Measurements from ENCODE around the gene CTNND1.

Gene CTNND1

DNA sequence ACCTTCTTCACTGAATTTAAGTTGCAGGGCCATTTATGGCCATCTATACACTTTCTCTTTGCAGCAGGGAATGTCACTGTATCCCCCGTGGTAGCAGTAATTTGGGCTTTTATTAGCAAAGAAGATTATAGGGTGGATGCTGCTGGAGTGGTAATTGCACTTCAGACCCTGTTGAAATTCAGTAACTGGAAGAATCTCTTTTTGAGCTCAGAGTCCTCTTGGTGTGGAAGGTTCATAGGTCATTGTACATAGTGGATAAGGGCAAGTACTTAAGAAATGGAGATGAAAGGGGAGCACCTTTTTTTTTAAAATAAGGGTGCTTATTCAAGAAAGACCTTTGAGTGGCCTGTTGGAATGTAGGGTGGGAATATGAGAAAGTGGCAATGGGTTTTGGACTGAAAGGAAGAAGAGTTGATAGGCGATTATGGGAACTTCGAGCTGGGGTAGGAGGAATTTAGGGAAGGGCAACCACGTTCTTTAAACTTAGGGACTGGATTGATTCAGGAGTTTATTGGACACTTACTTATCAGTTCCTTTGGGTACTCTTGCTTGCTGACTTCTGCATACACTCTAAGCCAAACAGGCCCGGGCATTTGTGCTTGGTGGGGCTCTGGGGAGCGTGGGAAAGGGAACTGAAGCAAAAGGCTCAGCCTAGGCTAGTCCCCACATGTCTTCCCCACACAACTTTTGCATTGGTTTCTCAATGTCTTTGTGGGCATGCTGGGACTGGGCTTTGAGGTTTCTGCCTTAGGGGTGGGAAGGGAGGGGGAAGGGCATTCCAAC is 26.5 kb downstream of the CTNND1 start:
- no peak overlapping the region for H3K27ac Mint-ChIP-seq

DNA sequence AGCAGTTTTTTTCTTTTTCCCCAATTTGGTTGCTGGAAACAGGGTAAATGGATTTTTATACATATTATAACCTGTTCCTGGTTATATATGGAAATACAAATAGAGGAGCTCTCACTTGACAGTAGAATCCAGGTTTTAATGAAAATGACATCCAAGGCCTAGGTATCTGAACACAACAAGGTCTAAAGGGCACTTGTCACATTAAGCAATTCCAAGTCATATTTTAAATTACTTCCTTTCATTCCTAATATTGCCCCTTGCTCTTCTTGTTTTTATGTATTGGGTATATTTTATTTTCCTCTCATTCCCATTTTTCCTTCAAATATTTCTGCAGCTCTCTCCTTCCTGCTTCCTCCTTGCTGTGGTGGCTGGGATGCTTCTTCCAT is 27.1 kb downstream of the CTNND1 start:
- H3K4me3 Mint-ChIP-seq: no peak overlapping the region
- ATAC-seq (replicated peaks) (no peak), DNase-seq (no peak)
- H3K9me3 Mint-ChIP-seq: no peaks in the 10 kb centered on the region
- H3K36me3 Mint-ChIP-seq (ENCODE audit: insufficient read depth): peaks cover 10% of the 10 kb centered on the region
- no peak overlapping the region for H3K27ac Mint-ChIP-seq
- H3K27me3 Mint-ChIP-seq: no peaks in the 10 kb centered on the region
- H3K4me1 Mint-ChIP-seq (ENCODE audit: low read depth in 2 of 2): peaks cover 17 to 27% of the 10 kb centered on the region in 2 donors

More for the DNA sequence above, 26.5 kb downstream of the CTNND1 start:
- Mint-ChIP-seq H3K36me3 (ENCODE audit: insufficient read depth) (peaks cover 10% of the 10 kb centered on the region), H3K9me3 (no peaks in the 10 kb centered on the region), H3K4me1 (ENCODE audit: low read depth in 2 of 2) (peaks cover 14 to 21% of the 10 kb centered on the region in 2 donors), H3K27me3 (no peaks in the 10 kb centered on the region), H3K4me3 (no peak overlapping the region)
- ATAC-seq (replicated peaks) (no peak), DNase-seq (no peak)

DNA sequence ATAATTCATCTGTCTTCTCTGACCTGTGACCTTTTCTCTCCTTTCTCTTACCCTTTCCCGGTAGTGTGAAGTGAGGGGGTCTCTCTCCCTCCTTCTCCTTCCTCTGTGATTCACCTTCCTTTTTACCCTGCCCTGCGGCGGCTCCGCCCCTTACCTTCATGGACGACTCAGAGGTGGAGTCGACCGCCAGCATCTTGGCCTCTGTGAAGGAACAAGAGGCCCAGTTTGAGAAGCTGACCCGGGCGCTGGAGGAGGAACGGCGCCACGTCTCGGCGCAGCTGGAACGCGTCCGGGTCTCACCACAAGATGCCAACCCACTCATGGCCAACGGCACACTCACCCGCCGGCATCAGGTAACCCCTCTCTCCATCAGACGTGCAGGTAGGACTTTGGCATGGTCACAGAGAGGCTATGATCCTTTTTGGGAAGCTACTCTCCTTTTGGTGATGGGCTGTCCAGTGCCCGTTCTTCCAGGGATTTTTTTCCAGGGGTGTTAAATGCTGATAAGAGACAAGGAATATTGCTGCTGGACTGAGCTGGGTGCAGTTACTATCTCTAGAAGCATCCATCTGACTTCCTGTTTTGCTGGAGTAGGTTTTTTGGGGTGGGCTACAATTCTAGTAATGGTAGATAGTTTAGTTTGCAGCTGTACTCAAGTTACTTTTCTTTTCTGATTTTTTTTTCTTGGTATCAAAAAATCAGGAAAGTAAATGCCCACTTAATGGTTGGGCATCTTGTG is 29.9 kb downstream of the CTNND1 start:
- Mint-ChIP-seq H3K36me3 (ENCODE audit: insufficient read depth) (peaks cover 10% of the 10 kb centered on the region), H3K4me3 (peak overlapping the region; percentile 55 to 64), H3K9me3 (no peaks in the 10 kb centered on the region), H3K27ac (peak overlapping the region; percentile 90 to 93), H3K27me3 (no peaks in the 10 kb centered on the region), H3K4me1 (ENCODE audit: low read depth in 2 of 2) (peaks cover 17 to 28% of the 10 kb centered on the region in 2 donors)
- no peak for ATAC-seq (replicated peaks)
- DNase-seq: no peak

DNA sequence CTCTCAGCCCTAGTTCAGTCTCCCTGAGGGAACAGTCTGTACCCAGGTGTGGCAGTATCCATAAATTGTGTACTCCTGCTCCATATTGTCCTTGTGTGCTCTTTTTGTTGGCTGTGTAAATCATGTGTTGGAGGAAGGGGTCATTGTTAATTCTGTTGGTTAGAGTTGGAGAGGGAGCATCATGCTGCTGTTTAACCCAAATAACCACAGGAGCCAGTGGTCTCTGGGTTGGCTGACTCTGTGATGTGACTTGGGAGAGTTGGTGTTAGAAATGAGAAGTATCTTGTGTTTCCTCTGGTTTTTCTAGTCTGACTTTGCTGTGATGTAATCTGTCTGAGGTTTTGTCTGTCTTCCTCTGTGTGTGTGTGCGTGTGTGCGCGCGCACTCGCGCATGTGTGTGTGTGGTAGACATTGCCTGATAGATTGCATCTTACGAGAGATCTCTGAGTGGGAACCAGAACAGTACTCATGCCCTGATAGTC is 30.5 kb downstream of the CTNND1 start:
- H3K36me3 Mint-ChIP-seq (ENCODE audit: insufficient read depth): peaks cover 10% of the 10 kb centered on the region
- ATAC-seq (replicated peaks) (peak; percentile 94), DNase-seq (peak; percentile 75 to 78 (median 78))
- no peaks in the 10 kb centered on the region for H3K9me3 Mint-ChIP-seq
- H3K4me1 Mint-ChIP-seq (ENCODE audit: low read depth in 2 of 2): peaks cover 17 to 28% of the 10 kb centered on the region in 2 donors
- peak overlapping the region; percentile 55 to 64 for H3K4me3 Mint-ChIP-seq
- peak overlapping the region; percentile 90 to 93 for H3K27ac Mint-ChIP-seq
- no peaks in the 10 kb centered on the region for H3K27me3 Mint-ChIP-seq

DNA sequence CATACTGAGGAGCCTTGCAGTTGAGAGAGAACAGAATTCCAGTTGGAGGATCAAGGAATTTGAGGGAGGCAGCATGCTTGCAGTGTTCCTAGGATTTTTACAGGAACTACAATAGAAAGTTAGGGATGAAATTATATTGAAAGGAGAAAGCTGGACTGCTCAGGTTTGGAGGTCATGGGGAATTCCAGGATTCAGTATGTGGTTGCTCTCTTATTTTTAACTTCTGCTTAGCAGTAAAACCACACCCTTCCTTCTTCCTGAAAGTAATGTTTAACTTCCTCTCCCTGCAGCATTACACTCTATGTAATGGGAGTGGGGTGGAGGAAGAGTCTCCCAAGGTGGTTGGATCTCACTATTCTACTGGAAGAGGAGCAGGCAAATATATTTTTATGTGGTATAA is 31.3 kb downstream of the CTNND1 start:
- Mint-ChIP-seq H3K36me3 (ENCODE audit: insufficient read depth) (peaks cover 10% of the 10 kb centered on the region), H3K4me3 (peak overlapping the region; percentile 55 to 64), H3K4me1 (ENCODE audit: low read depth in 2 of 2) (peaks cover 17 to 28% of the 10 kb centered on the region in 2 donors), H3K27ac (peak overlapping the region; percentile 90 to 93), H3K9me3 (no peaks in the 10 kb centered on the region), H3K27me3 (no peaks in the 10 kb centered on the region)
- ATAC-seq (replicated peaks) (peak; percentile 6), DNase-seq (no peak)

DNA sequence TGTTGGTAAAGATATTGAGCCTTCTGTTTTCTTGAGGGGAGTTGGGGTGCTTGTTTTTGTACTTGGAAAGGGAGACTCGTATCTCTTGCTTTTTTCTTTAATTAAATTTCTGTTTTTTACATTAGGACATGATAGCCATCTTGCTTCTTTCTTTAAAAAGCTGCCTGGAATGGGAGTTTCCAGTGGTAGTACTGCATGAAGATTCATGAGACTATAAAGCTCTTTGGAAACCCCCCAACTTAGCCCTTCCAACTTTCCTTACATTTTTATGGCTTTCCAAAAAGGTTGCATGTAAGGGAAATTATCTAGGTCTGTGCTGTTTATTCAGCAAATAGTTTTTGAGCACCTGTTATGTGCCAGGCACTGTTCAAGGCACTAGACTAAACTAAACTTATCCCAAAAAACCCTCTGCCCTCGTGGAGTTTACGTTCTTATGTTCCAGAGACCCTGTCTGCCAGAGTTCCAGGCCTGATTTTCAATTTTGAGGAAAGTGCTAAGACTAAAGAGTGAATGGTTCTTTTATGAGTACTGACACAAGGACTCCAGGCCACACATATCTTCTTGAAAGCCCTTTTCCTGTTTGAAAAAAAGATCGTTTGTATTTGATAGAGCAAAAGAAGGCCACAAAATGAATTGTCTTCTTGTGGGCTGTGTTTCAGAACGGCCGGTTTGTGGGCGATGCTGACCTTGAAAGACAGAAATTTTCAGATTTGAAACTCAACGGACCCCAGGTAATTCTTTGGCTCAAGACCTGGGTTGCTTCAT is 31.9 kb downstream of the CTNND1 start:
- no peak for ATAC-seq (replicated peaks)
- Mint-ChIP-seq H3K27me3 (no peaks in the 10 kb centered on the region), H3K27ac (peak overlapping the region; percentile 90 to 93), H3K9me3 (no peaks in the 10 kb centered on the region), H3K4me3 (peak overlapping the region in 1 of 2 donors; percentile 64), H3K4me1 (ENCODE audit: low read depth in 2 of 2) (peaks cover 17 to 28% of the 10 kb centered on the region in 2 donors), H3K36me3 (ENCODE audit: insufficient read depth) (peaks cover 10% of the 10 kb centered on the region)
- no peak for DNase-seq

DNA sequence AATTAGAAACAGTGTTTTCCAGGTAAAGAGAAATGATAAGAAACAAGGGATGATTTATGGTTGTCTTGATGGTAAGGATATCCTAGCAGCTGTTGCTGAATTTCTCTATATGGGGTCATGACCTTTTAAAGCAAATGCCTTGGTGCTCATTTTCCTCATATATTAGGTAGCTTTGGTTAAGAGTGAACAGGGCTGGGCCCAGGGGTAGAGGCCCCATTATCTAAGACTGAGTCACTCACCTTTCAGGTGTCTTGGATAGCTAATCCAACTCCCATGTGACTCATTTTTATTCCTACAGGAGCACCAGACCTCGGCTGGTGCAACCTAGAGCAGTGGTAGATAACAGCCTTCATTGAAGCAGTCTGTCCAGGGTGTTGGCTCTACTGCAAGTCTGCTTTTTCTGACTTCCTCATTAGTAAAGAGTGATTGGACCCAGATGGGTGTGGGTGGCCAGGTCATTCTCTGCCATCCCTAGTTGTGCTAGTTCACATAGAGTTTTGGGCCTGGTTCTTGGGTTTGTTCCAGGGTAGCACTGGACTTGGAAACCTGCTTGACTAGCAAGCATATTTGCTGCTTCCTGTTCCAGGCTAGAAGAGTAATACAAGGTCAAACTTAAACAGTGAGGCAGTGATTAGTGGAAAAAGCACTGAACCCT is 37.4 kb downstream of the CTNND1 start:
- no peak overlapping the region for H3K4me3 Mint-ChIP-seq
- no peak for ATAC-seq (replicated peaks)
- no peaks in the 10 kb centered on the region for H3K27me3 Mint-ChIP-seq
- H3K4me1 Mint-ChIP-seq (ENCODE audit: low read depth in 2 of 2): peaks cover 10% of the 10 kb centered on the region in 2 donors
- H3K36me3 Mint-ChIP-seq (ENCODE audit: insufficient read depth): no peaks in the 10 kb centered on the region
- H3K9me3 Mint-ChIP-seq: no peaks in the 10 kb centered on the region
- DNase-seq: no peak
- peak overlapping the region; percentile 85 to 89 for H3K27ac Mint-ChIP-seq

DNA sequence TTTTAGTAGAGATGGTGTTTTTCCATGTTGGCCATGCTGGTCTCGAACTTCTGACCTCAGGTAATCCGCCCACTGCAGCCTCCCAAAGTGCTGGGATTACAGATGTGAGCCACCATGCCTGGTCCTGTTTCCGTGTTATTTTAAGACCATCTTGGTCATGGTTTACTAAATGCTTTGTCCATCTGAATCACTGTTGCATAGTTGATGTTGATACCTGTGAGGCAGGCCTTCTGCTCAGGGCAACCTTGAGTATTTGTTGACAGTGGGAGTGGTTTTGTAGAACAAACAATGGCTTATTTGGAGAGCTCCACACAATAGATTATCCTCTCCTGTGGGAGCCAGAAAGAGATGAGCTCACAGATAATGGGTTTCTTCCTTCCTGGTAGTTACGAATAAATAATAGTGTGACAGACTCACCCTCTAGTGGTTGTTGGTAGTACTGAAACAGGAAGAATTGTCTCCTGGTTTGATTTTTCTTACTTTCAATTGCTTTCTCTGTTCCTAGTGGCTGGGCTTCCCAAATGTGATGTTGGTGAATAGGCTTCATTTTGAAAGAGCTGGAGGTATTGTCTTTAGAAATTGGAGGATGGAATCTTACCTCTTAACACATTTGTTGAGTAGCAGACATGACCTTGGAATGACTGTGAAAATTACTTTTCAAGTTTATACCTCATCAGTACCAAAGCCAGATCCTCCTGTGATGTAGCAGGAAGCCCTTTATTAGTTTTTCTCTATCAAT is 39.0 kb downstream of the CTNND1 start:
- H3K4me1 Mint-ChIP-seq (ENCODE audit: low read depth in 2 of 2): peaks cover 10% of the 10 kb centered on the region in 2 donors
- H3K36me3 Mint-ChIP-seq (ENCODE audit: insufficient read depth): peaks cover 6% of the 10 kb centered on the region
- DNase-seq (peak; percentile 23 to 33 (median 28)), ATAC-seq (replicated peaks) (peak; percentile 96)
- H3K27me3 Mint-ChIP-seq: no peaks in the 10 kb centered on the region
- no peaks in the 10 kb centered on the region for H3K9me3 Mint-ChIP-seq
- H3K27ac Mint-ChIP-seq: peak overlapping the region; percentile 77 to 89
- H3K4me3 Mint-ChIP-seq: peak overlapping the region in 1 of 2 donors; percentile 21

DNA sequence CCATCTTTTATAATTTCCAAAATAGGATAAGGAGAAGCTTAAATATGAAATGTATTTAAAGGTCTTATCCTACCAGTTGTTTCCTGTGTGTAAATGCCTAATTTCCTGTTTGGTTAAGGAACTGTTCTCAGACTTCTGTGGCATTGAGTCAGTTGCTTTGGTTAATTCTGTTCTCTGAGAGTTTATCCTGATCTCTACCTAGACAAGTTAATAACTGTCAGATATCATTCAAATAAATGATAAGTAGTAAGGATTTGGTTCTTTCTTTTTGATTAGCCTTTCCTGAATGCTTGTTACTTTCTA is 39.5 kb downstream of the CTNND1 start:
- DNase-seq: no peak
- Mint-ChIP-seq H3K27ac (peak overlapping the region; percentile 77 to 89), H3K4me3 (peak overlapping the region in 1 of 2 donors; percentile 21)

DNA sequence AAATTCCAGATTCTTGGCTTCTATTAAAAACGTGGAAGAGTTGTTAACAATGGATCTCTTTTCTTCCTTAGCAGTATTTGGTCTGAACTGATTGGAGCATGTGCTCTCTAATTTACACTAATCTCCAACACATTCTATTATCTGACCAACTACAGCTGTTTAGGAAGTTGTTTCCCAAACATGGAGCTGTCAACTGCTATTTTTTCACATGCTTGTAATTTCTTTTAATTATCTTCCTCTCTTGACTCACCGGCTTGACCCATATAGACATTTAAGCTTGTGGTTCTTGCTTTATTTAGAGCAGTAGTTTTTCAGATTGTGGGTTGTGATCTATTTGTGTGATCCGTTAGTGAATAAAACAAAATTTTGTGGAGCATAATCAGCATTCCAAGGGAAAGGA is 40.8 kb downstream of the CTNND1 start:
- Mint-ChIP-seq H3K36me3 (ENCODE audit: insufficient read depth) (peaks cover 15% of the 10 kb centered on the region), H3K27me3 (no peaks in the 10 kb centered on the region), H3K27ac (no peak overlapping the region)

More for the DNA sequence above, 39.5 kb downstream of the CTNND1 start:
- Mint-ChIP-seq H3K27me3 (no peaks in the 10 kb centered on the region), H3K9me3 (no peaks in the 10 kb centered on the region), H3K36me3 (ENCODE audit: insufficient read depth) (peaks cover 10% of the 10 kb centered on the region), H3K4me1 (ENCODE audit: low read depth in 2 of 2) (peaks cover 10% of the 10 kb centered on the region in 2 donors)
- peak; percentile 25 for ATAC-seq (replicated peaks)

DNA sequence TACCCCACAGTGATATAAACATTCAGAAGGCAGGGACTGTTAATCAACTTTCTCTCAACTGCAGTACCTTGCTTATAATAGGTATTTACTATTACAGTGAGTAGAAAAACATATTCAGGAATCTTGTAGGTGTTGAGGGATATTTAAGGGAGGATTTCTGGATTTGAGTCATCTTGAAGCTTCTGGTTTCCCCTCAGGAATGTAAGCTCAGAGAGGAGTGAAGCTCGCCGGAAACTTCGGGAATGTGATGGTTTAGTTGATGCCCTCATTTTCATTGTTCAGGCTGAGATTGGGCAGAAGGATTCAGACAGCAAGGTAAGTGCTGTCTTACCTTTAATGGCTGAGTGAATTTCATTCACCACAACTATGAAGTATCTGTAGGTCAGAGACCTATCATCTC is 42.9 kb downstream of the CTNND1 start:
- Mint-ChIP-seq H3K36me3 (ENCODE audit: insufficient read depth) (peaks cover 19% of the 10 kb centered on the region), H3K4me3 (no peak overlapping the region), H3K9me3 (no peaks in the 10 kb centered on the region), H3K27ac (no peak overlapping the region), H3K27me3 (no peaks in the 10 kb centered on the region), H3K4me1 (ENCODE audit: low read depth in 2 of 2) (peaks cover 10% of the 10 kb centered on the region in 2 donors)
- DNase-seq: no peak
- ATAC-seq (replicated peaks): no peak

More for the DNA sequence above, 40.8 kb downstream of the CTNND1 start:
- Mint-ChIP-seq H3K9me3 (no peaks in the 10 kb centered on the region), H3K4me1 (ENCODE audit: low read depth in 2 of 2) (peaks cover 10% of the 10 kb centered on the region in 2 donors), H3K4me3 (no peak overlapping the region)
- DNase-seq (no peak), ATAC-seq (replicated peaks) (no peak)

DNA sequence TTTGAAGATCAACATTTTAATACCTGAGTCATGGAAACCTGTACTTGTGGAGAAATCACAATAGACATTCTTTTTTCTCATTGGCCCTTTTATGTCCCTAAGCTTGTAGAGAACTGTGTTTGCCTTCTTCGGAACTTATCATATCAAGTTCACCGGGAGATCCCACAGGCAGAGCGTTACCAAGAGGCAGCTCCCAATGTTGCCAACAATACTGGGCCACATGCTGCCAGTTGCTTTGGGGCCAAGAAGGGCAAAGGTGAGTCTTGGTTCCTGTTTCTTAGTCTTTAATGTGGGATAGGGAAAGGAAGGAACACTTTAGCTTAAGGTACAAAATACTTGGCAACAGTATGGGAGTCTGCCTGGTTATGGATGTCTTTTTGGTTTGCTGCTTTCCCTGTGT is 44.2 kb downstream of the CTNND1 start:
- no peaks in the 10 kb centered on the region for H3K27me3 Mint-ChIP-seq
- no peak for ATAC-seq (replicated peaks)
- H3K9me3 Mint-ChIP-seq: no peaks in the 10 kb centered on the region
- no peak for DNase-seq
- peaks cover 22% of the 10 kb centered on the region for H3K36me3 Mint-ChIP-seq (ENCODE audit: insufficient read depth)
- H3K4me1 Mint-ChIP-seq (ENCODE audit: low read depth in 2 of 2): peaks cover 4 to 5% of the 10 kb centered on the region in 2 donors
- H3K4me3 Mint-ChIP-seq: no peak overlapping the region
- H3K27ac Mint-ChIP-seq: peak overlapping the region in 1 of 2 donors; percentile 49

All from effector memory CD8-positive, alpha-beta T cell (primary cell).